Right cardiac atrium (tissue), 5 donors: ENCODE data around the gene ACOT11. TPM values are rescaled to one million over a fixed set of nuclear protein-coding genes. Genes with fewer than 3 reads are reported as not detected.

Experiments used
- ATAC-seq, 2 donors: fragments of 200-7000 bp; cut with Tn5 transposase; one replicate each; pipeline versions ENCODE4 v1.8.0 to v1.9.1; 2020; ENCODE audit warnings: moderate library complexity in 2 of 2, mild to moderate bottlenecking in 1 of 2
- DNase-seq, 3 donors: peaks; one replicate each; pipeline ENCODE4 v3.0.0-alpha.2; 2020
- H3K27ac ChIP-seq: one replicate; pipeline ENCODE4 v1.5.1; 2013; ENCODE audit warnings: mild to moderate bottlenecking, low read length, control low read depth, moderate library complexity
- H3K27me3 ChIP-seq: one replicate; pipeline ENCODE4 v1.6.1; 2013; ENCODE audit not compliant: control insufficient read depth, insufficient read depth
- H3K4me1 ChIP-seq: one replicate; pipeline ENCODE4 v1.6.1; 2013; ENCODE audit warnings: low read length; ENCODE audit not compliant: control insufficient read depth, insufficient read depth
- H3K4me3 ChIP-seq: one replicate; pipeline ENCODE4 v1.5.1; 2013; ENCODE audit warnings: low read length, control low read depth
- H3K9me3 ChIP-seq: one replicate; pipeline ENCODE4 v1.6.1; 2013; ENCODE audit warnings: low read length; ENCODE audit not compliant: control insufficient read depth
- WGBS: extraction: QIAGEN DNeasy Blood & Tissue Kit; methylation state at CpG from one replicate; pipeline ENCODE4 v1.1.7; 2013; 5-methylcytosine and 5-hydroxymethylcytosine counted together
- intact Hi-C, 4 donors: fragments of 100-400 bp; cut with DNase I; formaldehyde crosslinking; loops; one replicate each; pipeline versions ENCODE4 v1.11.0 to v1.14.0; 2022 to 2023
- polyA plus RNA-seq: library from polyadenylated mRNA; stranded (reverse); fragments of 200-250 nt; gene quantifications from one replicate; pipeline ENCODE4 v1.2.3, GENCODE V29; 2013
- total RNA-seq, 4 donors: library from RNA; stranded (reverse); fragmentation: NEBNext Ultra II Directional; extraction: Animal tissue kit (Norgen Biotek cat#: 25700); gene quantifications; one replicate each; pipeline ENCODE4 v1.2.1, GENCODE V29; 2021
- donor health status: healthy with polysubstance abuse.
- donor health status: DM: no; HTN: yes; CAD: no.
- donor health status: DM: no; HTN: no; CAD: no.
- donor health status: DM: no; HTN: yes; CAD: no; lungs with severe emphysema.
- donor health status: DM: yes; HTN: yes; CAD: no.

Gene ACOT11
- total and polyA plus RNA-seq, 5 donors, result 14.4 to 32.7 (median 26.2) TPM

- H3K27me3 ChIP-seq, result no peaks in the 10 kb centered on the region
- no peak overlapping the region for H3K27ac ChIP-seq
- DNase-seq (peak in 1 of 3 donors; percentile 25), ATAC-seq (no peak)
- H3K9me3 ChIP-seq, result no peaks in the 10 kb centered on the region
- H3K4me3 ChIP-seq, result no peak overlapping the region
- WGBS, result 84% methylated on average over 13 of the region's 13 CpGs
- intact Hi-C loops, result no loop called here
- H3K4me1 ChIP-seq, result no peaks in the 10 kb centered on the region
These were observed 56.7 kb downstream of the ACOT11 start for GRCh38 chr1:54604572-54605370.

DNA sequence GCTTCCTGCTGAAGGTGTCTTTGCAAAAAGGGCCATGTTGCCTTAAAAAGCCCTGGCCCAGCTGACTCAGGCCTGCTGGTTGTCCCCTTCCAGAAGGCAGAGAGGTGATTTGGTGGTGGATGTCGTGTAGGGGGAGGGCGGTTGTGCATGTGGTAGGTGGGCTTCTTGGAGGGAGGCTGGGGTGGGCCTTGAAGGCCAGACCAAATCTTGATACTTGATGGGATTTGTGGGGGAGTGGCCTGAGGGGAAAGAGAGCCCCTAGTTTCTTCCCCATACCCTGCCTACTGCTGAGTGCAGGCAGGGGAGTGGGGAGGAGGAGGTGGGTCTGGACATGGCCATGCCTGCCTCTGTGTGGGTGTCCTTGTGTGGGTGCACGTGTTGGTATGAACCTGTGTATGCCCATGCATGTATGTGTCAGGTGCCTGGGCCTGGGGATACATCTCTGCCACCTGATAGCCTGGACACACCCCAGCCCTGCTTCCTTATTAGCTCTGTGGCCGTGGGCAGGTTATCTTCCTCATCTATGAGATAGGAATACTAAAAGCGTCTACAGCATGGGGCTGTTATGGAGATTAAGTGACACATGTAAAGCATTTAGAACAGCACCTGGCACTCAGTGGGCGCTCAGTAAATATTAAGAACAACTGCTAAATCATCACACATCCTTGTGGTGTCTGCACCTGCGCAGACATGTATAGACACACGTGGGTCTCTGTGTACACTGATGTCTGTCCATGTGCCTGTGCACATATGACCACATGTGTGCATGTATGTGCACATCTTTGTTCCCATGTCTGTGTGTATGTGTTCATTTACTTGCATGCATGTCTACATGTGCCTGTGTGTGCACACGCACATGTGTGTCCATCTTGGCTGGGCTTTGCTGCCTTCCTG is 58.3 kb downstream of the ACOT11 start:
- H3K4me1 ChIP-seq, result no peaks in the 10 kb centered on the region
- no peaks in the 10 kb centered on the region for H3K9me3 ChIP-seq
- no peaks in the 10 kb centered on the region for H3K27me3 ChIP-seq
- ATAC-seq (no peak), DNase-seq (peak in 1 of 3 donors; percentile 21)
- 82% methylated on average over 9 of the region's 9 CpGs for WGBS
- intact Hi-C loops, result no loop called here
- H3K4me3 ChIP-seq, result no peak overlapping the region
- H3K27ac ChIP-seq, result no peak overlapping the region

GRCh38 chr1:54606990-54607325 is 58.9 kb downstream of the ACOT11 start:
- H3K4me1 ChIP-seq, result no peaks in the 10 kb centered on the region
- no peaks in the 10 kb centered on the region for H3K27me3 ChIP-seq
- H3K9me3 ChIP-seq, result no peaks in the 10 kb centered on the region
- no peak overlapping the region for H3K4me3 ChIP-seq
- intact Hi-C loops, result no loop called here
- H3K27ac ChIP-seq, result no peak overlapping the region
- WGBS, result 91% methylated on average over 13 of the region's 13 CpGs
- DNase-seq (peak in 1 of 3 donors; percentile 39), ATAC-seq (no peak)

DNA sequence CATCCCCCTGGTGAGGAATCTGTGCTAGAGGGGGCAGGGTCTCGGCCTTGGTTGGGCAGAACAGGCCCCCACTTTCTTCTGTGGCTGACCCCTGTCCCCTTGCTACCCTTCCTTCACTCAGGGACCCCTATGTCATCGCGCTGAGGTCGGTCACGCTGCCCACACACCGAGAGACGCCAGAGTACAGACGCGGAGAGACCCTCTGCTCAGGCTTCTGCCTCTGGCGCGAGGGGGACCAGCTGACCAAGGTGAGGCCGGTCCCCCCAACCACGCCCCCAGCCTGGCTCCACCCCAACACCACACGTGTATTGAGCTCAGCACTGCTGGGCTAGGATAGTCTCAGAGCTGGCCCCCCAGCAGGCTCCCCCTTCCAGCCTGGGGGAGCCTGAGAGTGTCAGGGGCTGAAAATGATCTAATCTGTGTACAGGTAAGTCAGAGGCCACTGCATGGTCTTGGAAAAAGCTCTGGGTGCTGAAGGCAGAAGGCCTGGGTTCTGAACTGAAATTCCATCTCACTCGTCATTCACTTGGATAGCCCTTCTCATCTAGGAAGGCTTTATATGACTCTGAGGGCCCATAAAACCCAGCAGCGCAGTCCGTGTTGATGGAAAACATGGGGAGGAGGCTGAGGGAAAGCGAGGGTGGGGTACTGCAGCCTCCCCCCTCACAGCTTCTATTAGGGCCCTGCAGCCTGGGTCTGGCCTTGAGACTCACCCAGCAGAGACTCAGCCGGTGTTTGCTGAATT is 60.0 kb downstream of the ACOT11 start:
- Histone ChIP-seq H3K9me3 (no peaks in the 10 kb centered on the region), H3K4me3 (no peak overlapping the region), H3K4me1 (no peaks in the 10 kb centered on the region), H3K27ac (no peak overlapping the region), H3K27me3 (no peaks in the 10 kb centered on the region)
- 86% methylated on average over 19 of the region's 19 CpGs for WGBS
- intact Hi-C loops, result no loop called here
- DNase-seq, result peak in 1 of 3 donors; percentile 44
- no peak for ATAC-seq

DNA sequence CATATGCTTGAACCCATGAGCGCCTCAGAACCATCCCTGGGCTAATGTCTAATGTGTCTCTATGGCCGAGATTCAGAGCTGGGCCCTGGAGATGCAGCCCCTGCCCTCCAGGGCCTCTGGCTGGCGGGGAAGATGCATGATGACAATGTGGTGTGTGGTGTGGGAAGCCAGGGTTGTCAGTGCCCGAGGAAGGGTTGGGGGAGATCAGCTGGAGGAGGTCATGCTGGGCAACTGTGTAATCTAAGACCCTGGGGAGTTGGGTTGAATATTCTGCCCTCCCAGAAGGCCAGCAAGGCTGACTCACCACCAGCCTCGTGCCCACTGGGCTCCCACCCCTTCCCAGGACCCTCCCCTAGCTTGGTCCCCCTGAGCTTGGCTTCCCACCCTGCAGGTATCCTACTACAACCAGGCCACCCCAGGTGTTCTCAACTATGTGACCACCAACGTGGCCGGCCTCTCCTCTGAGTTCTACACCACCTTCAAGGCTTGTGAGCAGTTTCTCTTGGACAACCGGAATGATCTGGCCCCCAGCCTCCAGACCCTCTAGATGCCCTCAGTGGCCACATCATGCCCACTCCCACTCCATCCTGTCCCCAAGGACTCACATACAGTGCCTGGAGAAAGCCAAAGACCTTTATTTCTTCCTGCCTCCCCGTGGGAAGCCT is 60.7 kb downstream of the ACOT11 start:
- Histone ChIP-seq H3K27me3 (no peaks in the 10 kb centered on the region), H3K4me3 (no peak overlapping the region), H3K27ac (no peak overlapping the region), H3K4me1 (no peaks in the 10 kb centered on the region), H3K9me3 (no peaks in the 10 kb centered on the region)
- ATAC-seq (no peak), DNase-seq (peak in 1 of 3 donors; percentile 9)
- WGBS, result 75% methylated on average over 9 of the region's 9 CpGs
- intact Hi-C loops, result no loop called here

DNA sequence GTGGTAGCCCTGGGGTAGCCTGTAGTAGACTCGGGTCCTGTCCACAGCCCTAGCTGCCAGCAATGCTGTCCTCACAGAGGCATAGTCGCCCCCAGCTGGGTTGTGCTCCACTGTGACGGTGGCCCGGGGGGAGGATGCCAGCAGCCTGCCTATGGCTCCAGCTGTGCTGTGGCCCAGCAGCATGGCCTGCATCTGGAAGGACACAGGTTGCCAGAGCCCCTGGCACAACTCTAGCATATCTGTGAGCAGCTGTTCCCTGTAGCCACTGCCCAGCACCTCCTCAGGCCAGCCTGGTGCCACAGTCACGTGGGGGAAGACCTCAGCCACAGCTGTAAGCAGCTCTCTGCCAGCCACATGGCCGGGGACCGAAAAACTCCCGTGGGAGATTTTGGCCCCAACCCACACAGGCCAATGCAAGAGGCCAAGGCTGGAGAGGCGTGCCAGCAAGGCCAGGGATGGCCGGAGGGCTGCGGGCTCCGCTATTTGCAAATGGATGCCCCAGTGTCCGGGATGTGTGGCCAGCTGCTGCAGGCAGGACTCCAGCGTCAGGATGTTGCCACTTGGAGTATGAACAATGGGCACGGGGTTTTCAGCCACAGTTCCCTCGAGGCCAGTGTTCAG is 61.4 kb downstream of the ACOT11 start:
- no peaks in the 10 kb centered on the region for H3K4me1 ChIP-seq
- no peaks in the 10 kb centered on the region for H3K27me3 ChIP-seq
- 65% methylated on average over 16 of the region's 16 CpGs for WGBS
- DNase-seq (peak in 1 of 3 donors; percentile 65), ATAC-seq (no peak)
- no peak overlapping the region for H3K27ac ChIP-seq
- intact Hi-C loops, result no loop called here
- H3K4me3 ChIP-seq, result no peak overlapping the region
- H3K9me3 ChIP-seq, result no peaks in the 10 kb centered on the region

GRCh38 chr1:54610048-54610447 is 62.0 kb downstream of the ACOT11 start:
- no peak overlapping the region for H3K4me3 ChIP-seq
- H3K27ac ChIP-seq, result no peak overlapping the region
- intact Hi-C loops, result no loop called here
- DNase-seq, result peak in 1 of 3 donors; percentile 16
- 82% methylated on average over 6 of the region's 6 CpGs for WGBS
- no peaks in the 10 kb centered on the region for H3K9me3 ChIP-seq
- H3K4me1 ChIP-seq, result no peaks in the 10 kb centered on the region
- no peak for ATAC-seq
- H3K27me3 ChIP-seq, result no peaks in the 10 kb centered on the region

GRCh38 chr1:54610601-54611580 is 62.9 kb downstream of the ACOT11 start:
- intact Hi-C loops, result no loop called here
- 95% methylated on average over 18 of the region's 18 CpGs for WGBS
- no peak for ATAC-seq
- H3K4me1 ChIP-seq, result no peaks in the 10 kb centered on the region
- no peaks in the 10 kb centered on the region for H3K27me3 ChIP-seq
- H3K4me3 ChIP-seq, result no peak overlapping the region
- H3K9me3 ChIP-seq, result no peaks in the 10 kb centered on the region
- DNase-seq, result peak in 1 of 3 donors; percentile 27
- no peak overlapping the region for H3K27ac ChIP-seq

DNA sequence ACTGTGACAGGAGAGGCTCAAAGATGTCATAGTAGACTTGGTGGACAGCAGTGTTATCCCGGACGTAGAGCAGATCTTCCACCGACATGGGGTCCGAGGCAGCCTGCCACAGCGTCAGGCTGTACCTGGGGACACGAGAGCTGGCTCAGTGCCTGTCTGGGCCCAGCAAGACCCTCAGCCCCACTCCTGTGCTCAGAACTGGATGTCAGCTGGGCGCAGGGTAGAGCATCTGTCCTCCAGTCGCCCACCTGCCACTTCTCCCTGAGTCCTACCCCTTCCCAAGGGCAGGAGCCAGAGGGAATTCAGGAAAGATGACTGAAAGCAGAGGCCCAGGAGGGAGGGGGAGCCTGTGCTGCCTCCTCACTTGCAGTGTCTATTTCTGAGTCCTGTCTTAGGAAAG is 63.6 kb downstream of the ACOT11 start:
- Histone ChIP-seq H3K9me3 (no peaks in the 10 kb centered on the region), H3K27me3 (no peaks in the 10 kb centered on the region), H3K4me3 (no peak overlapping the region), H3K27ac (no peak overlapping the region), H3K4me1 (no peaks in the 10 kb centered on the region)
- ATAC-seq (no peak), DNase-seq (peak in 1 of 3 donors; percentile 23)
- intact Hi-C loops, result no loop called here
- 82% methylated on average over 8 of the region's 8 CpGs for WGBS
